Measurements from ENCODE around the gene MUC2. TPM values are rescaled to one million over a fixed set of nuclear protein-coding genes. Genes with fewer than 3 reads are reported as not detected.

MUC2 gene
- total RNA-seq, 1 experiment from 2014 or later = 0.26 TPM

DNA sequence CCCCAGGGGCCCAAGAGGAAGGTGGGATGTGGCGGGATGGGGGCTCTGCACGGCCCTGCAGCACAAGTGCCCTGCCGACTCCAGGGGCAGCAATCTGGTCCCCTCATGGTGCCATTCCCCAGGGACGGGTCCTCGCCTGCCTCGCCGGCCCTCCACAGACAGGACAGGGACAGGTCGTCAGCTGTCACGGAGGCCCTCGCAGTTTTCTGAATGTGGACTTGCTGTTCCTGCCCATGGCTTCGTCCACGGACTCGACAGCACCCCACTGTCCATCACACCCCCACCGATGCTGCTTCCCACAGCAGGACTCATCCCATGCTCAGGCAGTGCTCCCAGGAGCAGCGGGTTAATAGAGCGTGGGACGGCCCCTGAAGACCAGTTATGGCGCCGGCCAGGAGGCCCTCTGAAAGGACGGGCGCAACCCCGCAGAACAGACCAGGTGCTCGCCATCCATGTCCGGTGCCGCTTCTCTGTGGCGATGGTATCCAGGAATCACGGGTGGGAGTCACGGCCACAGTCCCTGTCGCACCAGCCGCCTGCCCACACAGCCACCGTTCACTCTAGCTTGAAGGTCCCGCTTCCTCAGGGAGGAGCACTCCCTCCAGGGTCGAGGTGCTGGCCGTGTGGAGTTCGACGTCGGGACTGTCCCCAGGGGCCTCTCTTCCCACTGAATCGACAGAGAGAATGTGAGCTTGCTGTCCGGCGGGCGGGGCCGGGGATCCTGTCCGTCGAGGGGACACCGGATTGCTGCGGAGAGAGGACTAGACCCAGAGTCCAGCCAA, 18.5 kb upstream of the MUC2 start:
- Histone ChIP-seq H3K79me2 (ENCODE audit: low read length) (no peaks in the 10 kb centered on the region), H3K27me3 (ENCODE audit: low read length) (no peaks in the 10 kb centered on the region), H3K4me1 (ENCODE audit: insufficient read depth, low read length) (peaks cover 47% of the 10 kb centered on the region), H3K4me2 (ENCODE audit: low read length) (no peak overlapping the region), H3K9ac (ENCODE audit: low read length) (no peak overlapping the region), H2AFZ (ENCODE audit: low read length) (no peak overlapping the region), H3K4me3 (ENCODE audit: low read length) (no peak overlapping the region), H4K20me1 (ENCODE audit: low read length) (no peaks in the 10 kb centered on the region), H3K27ac (ENCODE audit: low read length) (peak overlapping the region; percentile 99), H3K9me2 (replicated peaks; ENCODE audit: low read length) (no peaks in the 10 kb centered on the region), H3K36me3 (ENCODE audit: low read depth, low read length) (no peaks in the 10 kb centered on the region), H3F3A (ENCODE audit: low read length, unreplicated experiment) (no peaks in the 10 kb centered on the region), H3K9me3 (ENCODE audit: low read length) (no peaks in the 10 kb centered on the region)
- ChIA-PET POLR2A (ENCODE audit: unreplicated experiment) (no interaction called here), CTCF (no interaction called here)
- DNase-seq (no peak), ATAC-seq (no peak)
- TF ChIP-seq EZH2 (IDR thresholded peaks at IDR 0.05; ENCODE audit: low read length, unreplicated experiment) (no peak), EZH2phosphoT487 (IDR thresholded peaks at IDR 0.05; ENCODE audit: borderline replicate concordance, low read length) (no peak)
- TF ChIP-seq, protein P1, sequence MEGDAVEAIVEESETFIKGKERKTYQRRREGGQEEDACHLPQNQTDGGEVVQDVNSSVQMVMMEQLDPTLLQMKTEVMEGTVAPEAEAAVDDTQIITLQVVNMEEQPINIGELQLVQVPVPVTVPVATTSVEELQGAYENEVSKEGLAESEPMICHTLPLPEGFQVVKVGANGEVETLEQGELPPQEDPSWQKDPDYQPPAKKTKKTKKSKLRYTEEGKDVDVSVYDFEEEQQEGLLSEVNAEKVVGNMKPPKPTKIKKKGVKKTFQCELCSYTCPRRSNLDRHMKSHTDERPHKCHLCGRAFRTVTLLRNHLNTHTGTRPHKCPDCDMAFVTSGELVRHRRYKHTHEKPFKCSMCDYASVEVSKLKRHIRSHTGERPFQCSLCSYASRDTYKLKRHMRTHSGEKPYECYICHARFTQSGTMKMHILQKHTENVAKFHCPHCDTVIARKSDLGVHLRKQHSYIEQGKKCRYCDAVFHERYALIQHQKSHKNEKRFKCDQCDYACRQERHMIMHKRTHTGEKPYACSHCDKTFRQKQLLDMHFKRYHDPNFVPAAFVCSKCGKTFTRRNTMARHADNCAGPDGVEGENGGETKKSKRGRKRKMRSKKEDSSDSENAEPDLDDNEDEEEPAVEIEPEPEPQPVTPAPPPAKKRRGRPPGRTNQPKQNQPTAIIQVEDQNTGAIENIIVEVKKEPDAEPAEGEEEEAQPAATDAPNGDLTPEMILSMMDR (conservative IDR thresholded peaks at IDR 0.05; ENCODE audit: low read depth, low read length) = no peak
- no TSS peak for BruUV-seq (replicated peaks)
- intact Hi-C loops (cut with micrococcal nuclease) = no loop called here

DNA sequence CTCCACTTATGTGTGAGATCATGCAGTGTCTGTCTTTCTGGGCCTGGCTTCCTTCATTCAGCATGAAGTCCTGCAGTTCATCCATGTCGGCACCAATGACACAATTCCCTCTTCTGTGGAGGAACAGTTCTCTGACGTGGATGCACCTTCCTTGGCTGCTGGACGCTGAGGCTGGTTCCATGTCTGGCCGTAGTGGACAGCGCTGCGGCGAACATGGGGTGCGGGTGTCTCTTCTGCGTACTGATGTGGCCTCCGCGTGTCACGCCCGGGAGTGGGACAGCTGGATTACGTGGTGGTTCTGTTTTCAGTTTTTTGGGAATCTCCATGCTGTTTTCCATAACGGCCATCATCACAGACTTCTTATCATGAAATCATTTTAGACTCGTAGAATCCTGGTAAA, 16.9 kb upstream of the MUC2 start:
- Histone ChIP-seq H2AFZ (ENCODE audit: low read length) (no peak overlapping the region), H3K9ac (ENCODE audit: low read length) (no peak overlapping the region), H3F3A (ENCODE audit: low read length, unreplicated experiment) (no peaks in the 10 kb centered on the region), H3K4me1 (ENCODE audit: insufficient read depth, low read length) (peaks cover 48% of the 10 kb centered on the region), H3K4me3 (ENCODE audit: low read length) (no peak overlapping the region), H3K36me3 (ENCODE audit: low read depth, low read length) (no peaks in the 10 kb centered on the region), H3K27me3 (ENCODE audit: low read length) (no peaks in the 10 kb centered on the region), H3K9me3 (ENCODE audit: low read length) (no peaks in the 10 kb centered on the region), H4K20me1 (ENCODE audit: low read length) (no peaks in the 10 kb centered on the region), H3K27ac (ENCODE audit: low read length) (peak overlapping the region; percentile 28), H3K79me2 (ENCODE audit: low read length) (no peaks in the 10 kb centered on the region), H3K9me2 (replicated peaks; ENCODE audit: low read length) (no peaks in the 10 kb centered on the region), H3K4me2 (ENCODE audit: low read length) (no peak overlapping the region)
- no peak for TF ChIP-seq EZH2phosphoT487 (IDR thresholded peaks at IDR 0.05; ENCODE audit: borderline replicate concordance, low read length)
- TF ChIP-seq EZH2 (IDR thresholded peaks at IDR 0.05; ENCODE audit: low read length, unreplicated experiment) = no peak
- TF ChIP-seq, protein P1 (conservative IDR thresholded peaks at IDR 0.05; ENCODE audit: low read depth, low read length) = no peak
- ATAC-seq (no peak), DNase-seq (no peak)
- BruUV-seq (replicated peaks) = no TSS peak
- ChIA-PET POLR2A (ENCODE audit: unreplicated experiment) (interaction anchor here (0.6 kb wide), 1 partner anchor 192 kb away, joined by 8 read pairs; no protein-coding TSS in a partner anchor), CTCF (no interaction called here)
- intact Hi-C loops (cut with micrococcal nuclease) = no loop called here

DNA sequence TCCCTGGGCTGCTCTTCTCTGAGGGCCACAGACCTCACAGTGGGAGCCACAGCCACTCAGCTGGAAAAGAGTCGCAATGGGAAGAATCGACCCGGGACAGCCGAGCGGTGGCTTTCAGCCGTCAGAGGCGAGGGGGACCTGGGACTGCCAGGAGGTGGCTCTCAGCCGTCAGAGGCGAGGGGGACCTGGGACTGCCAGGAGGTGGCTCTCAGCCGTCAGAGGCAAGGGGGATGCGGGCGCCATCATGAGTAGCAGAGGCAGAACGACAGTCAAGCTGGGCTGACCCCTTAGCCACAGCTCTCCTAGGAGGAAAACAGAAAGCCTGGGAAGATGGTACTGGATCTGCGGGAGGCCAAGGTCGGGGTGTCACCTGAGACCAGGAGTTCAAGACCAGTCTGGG, 14.9 kb upstream of the MUC2 start:
- DNase-seq = no peak
- CTCF ChIA-PET = no interaction called here
- Histone ChIP-seq H4K20me1 (ENCODE audit: low read length) (no peaks in the 10 kb centered on the region), H3K27ac (ENCODE audit: low read length) (peak overlapping the region; percentile 100), H3K36me3 (ENCODE audit: low read depth, low read length) (no peaks in the 10 kb centered on the region), H3K4me1 (ENCODE audit: insufficient read depth, low read length) (peaks cover 29% of the 10 kb centered on the region), H3K9ac (ENCODE audit: low read length) (peak overlapping the region; percentile 95), H3K79me2 (ENCODE audit: low read length) (no peaks in the 10 kb centered on the region), H3K4me3 (ENCODE audit: low read length) (no peak overlapping the region), H2AFZ (ENCODE audit: low read length) (no peak overlapping the region), H3K27me3 (ENCODE audit: low read length) (no peaks in the 10 kb centered on the region), H3K9me2 (replicated peaks; ENCODE audit: low read length) (no peaks in the 10 kb centered on the region), H3K9me3 (ENCODE audit: low read length) (no peaks in the 10 kb centered on the region), H3F3A (ENCODE audit: low read length, unreplicated experiment) (no peaks in the 10 kb centered on the region), H3K4me2 (ENCODE audit: low read length) (no peak overlapping the region; the same call in 1 of the 2 replicates)
- POLR2A ChIA-PET (ENCODE audit: unreplicated experiment) = no interaction called here
- no peak for TF ChIP-seq EZH2 (IDR thresholded peaks at IDR 0.05; ENCODE audit: low read length, unreplicated experiment)
- no peak for TF ChIP-seq EZH2phosphoT487 (IDR thresholded peaks at IDR 0.05; ENCODE audit: borderline replicate concordance, low read length)
- TF ChIP-seq, protein P1 (conservative IDR thresholded peaks at IDR 0.05; ENCODE audit: low read depth, low read length) = no peak
- intact Hi-C loops (cut with micrococcal nuclease) = loop anchor here (2.0 kb wide), 1 partner anchor 93 kb away; no protein-coding TSS in a partner anchor
- no TSS peak for BruUV-seq (replicated peaks)
- ATAC-seq = no peak

All from PC-3 (cell line).